GM10248 (cell line): Measurements from ENCODE around the gene TMA7B.

Experiments
- CTCF ChIA-PET: fragments of 300-600 bp; sonication (Branson Sonifier 250); formaldehyde crosslinking; extraction: SDS; loops from one replicate; lab custom pipeline; 2021; ENCODE audit warnings: antibody characterized with exemption; lab: Yijun Ruan, JAX
- POLR2A ChIA-PET: fragments of 350-650 bp; sonication (Branson Sonifier 250); formaldehyde crosslinking; extraction: SDS; loops from one replicate; lab custom pipeline; 2020; ENCODE audit warnings: antibody characterized with exemption; lab: Yijun Ruan, JAX
- DNase-seq: peaks from one replicate; pipeline ENCODE4 v3.0.0; 2012; ENCODE audit errors: extremely low spot score
- TF ChIP-seq, protein P1 (sequence below): IDR thresholded peaks from 2 replicates; pipeline ENCODE4 v1.5.1; 2012; ENCODE audit warnings: mild to moderate bottlenecking, low read depth; ENCODE audit errors: extremely low read depth, missing control alignments, control extremely low read depth

The TMA7B gene

GRCh38 chr22:40007853-40008710 lies 47.9 kb downstream of the TMA7B start:
- no peak for DNase-seq
- ChIA-PET POLR2A (no interaction called here), CTCF (interaction anchor here (1.2 to 3.8 kb wide), 2 partner anchors 10 to 17 kb away, joined by 3 to 23 read pairs; no protein-coding TSS in a partner anchor)
- TF ChIP-seq, protein P1, sequence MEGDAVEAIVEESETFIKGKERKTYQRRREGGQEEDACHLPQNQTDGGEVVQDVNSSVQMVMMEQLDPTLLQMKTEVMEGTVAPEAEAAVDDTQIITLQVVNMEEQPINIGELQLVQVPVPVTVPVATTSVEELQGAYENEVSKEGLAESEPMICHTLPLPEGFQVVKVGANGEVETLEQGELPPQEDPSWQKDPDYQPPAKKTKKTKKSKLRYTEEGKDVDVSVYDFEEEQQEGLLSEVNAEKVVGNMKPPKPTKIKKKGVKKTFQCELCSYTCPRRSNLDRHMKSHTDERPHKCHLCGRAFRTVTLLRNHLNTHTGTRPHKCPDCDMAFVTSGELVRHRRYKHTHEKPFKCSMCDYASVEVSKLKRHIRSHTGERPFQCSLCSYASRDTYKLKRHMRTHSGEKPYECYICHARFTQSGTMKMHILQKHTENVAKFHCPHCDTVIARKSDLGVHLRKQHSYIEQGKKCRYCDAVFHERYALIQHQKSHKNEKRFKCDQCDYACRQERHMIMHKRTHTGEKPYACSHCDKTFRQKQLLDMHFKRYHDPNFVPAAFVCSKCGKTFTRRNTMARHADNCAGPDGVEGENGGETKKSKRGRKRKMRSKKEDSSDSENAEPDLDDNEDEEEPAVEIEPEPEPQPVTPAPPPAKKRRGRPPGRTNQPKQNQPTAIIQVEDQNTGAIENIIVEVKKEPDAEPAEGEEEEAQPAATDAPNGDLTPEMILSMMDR = no peak

GRCh38 chr22:40008726-40009291 lies 48.6 kb downstream of the TMA7B start:
- ChIA-PET CTCF (interaction anchor here (1.0 to 3.8 kb wide), 6 partner anchors 8 to 475 kb away, joined by 3 to 23 read pairs (median 3); no protein-coding TSS in a partner anchor), POLR2A (no interaction called here)
- TF ChIP-seq, protein P1 = no peak
- DNase-seq = no peak

DNA sequence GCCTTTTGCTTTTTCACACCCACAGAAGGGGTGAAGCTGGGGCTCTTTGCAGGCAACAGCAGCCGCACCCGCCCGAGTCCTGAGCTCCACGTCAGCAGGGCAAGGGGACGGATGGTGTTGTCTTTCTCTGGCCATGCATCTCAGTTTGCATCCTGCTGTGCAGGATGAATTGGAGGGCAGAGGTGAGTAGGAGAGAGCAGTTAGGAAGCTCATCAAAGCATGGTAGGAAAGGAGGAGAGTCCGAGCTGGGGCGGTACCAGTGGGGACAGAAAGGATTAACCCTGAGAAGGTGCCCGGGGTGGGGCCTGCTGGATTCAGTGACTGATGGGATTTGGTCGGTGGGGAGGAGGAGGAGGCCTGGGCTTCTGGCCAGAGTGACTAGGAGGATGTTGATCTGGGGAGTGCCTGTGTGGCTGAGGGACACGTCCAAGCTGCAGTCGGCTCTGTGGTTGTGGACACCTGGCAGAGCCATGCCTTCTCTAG lies 49.1 kb downstream of the TMA7B start:
- TF ChIP-seq, protein P1 = no peak
- POLR2A ChIA-PET = no interaction called here
- CTCF ChIA-PET = interaction anchor here (1.0 to 3.8 kb wide), 6 partner anchors 9 to 475 kb away, joined by 3 to 23 read pairs (median 3); no protein-coding TSS in a partner anchor
- no peak for DNase-seq

DNA sequence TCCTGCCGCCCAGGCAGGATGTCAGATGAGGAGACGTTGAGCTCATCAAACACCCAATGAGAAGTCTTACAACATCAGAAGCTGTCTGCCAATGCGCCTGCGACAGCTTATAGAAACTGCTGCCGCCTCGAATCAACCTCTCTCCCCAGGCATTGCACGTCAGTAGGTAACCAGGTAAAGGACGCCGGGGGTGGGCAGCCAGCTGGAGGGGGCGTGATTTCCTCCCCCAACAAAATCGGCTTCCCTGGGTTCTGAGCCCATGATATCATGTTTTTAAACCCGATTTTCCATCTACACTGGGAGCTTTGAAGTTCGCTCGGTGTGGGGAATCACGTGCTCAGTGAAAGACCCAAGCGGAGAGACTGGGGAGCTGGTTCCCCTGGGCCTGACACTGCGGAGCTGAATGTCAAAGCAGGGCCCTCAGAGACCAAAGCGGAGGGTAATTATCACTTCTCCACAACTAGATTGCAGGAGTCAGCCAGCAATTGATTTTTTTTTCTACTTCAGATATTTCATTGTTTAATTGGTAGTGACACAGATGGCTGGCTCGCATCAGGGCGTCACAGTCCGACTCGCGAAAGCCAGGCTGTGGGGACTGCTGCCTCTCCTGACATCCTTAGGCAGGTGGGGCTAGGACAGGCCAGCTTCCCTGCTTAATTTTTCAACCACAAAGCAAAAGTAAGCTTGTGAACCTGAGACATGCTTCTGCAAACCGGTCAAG lies 49.9 kb downstream of the TMA7B start:
- POLR2A ChIA-PET = interaction anchor here (0.7 kb wide), 1 partner anchor 9 kb away, joined by 7 read pairs; no protein-coding TSS in a partner anchor
- DNase-seq = no peak
- CTCF ChIA-PET = interaction anchor here (1.0 to 3.8 kb wide), 5 partner anchors 9 to 476 kb away, joined by 3 to 23 read pairs (median 3); no protein-coding TSS in a partner anchor
- TF ChIP-seq, protein P1 = no peak

DNA sequence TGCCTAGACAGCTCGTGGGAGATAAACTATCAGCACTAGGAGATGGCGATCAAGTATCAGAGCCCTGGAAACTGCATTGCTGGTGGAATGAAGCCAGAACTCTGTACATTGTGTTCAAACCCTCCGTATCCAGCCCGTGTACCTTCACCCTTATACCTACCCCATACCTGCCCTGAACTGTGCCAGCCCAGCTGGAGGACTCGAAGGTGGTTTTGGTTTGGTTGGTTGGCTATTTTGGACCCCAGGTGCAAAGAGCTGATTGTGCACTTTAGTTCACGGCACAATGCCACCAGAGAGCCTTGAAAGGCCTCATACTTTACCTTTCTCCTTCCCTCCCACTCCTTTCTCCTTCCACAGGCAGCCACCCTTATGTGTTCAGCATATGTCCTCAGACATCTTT lies 50.5 kb downstream of the TMA7B start:
- TF ChIP-seq, protein P1 = no peak
- ChIA-PET CTCF (interaction anchor here (3.8 kb wide), 1 partner anchor 14 kb away, joined by 23 read pairs; no protein-coding TSS in a partner anchor), POLR2A (no interaction called here)
- no peak for DNase-seq
